Measurements from ENCODE around the gene DRC3. TPM values are rescaled to one million over a fixed set of nuclear protein-coding genes. Genes with fewer than 3 reads are reported as not detected.

The DRC3 gene
- total and polyA plus RNA-seq, 8 donors, result 2.1 to 19.3 (median 2.9) TPM

GRCh38 chr17:18055597-18055996 is 82.9 kb downstream of the DRC3 start:
- H3K9me3 ChIP-seq, result no peaks in the 10 kb centered on the region
- H3K4me1 ChIP-seq, result no peaks in the 10 kb centered on the region
- no peak overlapping the region for H3K27ac ChIP-seq
- ATAC-seq (no peak), DNase-seq (no peak), FAIRE-seq (no peak)
- WGBS, 2 donors, result 95 to 96% methylated on average over 6 of the region's 6 CpGs
- no peaks in the 10 kb centered on the region for H3K27me3 ChIP-seq
- no peak for TF ChIP-seq CTCF (IDR thresholded peaks at IDR 0.05)
- peaks cover 0 to 15% (median 3%) of the 10 kb centered on the region in 3 donors for H3K36me3 ChIP-seq
- intact Hi-C loops (cut with DNase I), result no loop called here
- H3K4me3 ChIP-seq, result no peak overlapping the region

GRCh38 chr17:18056214-18056613 is 83.6 kb downstream of the DRC3 start:
- Histone ChIP-seq H3K4me3 (no peak overlapping the region), H3K9me3 (no peaks in the 10 kb centered on the region), H3K36me3 (peaks cover 0 to 17% (median 6%) of the 10 kb centered on the region in 3 donors), H3K27ac (no peak overlapping the region), H3K27me3 (no peaks in the 10 kb centered on the region), H3K4me1 (no peaks in the 10 kb centered on the region)
- FAIRE-seq, result no peak
- no peak for ATAC-seq
- intact Hi-C loops (cut with DNase I), result no loop called here
- no peak for DNase-seq
- 81 to 94% methylated on average over 3 of the region's 3 CpGs for WGBS, 2 donors
- TF ChIP-seq CTCF (IDR thresholded peaks at IDR 0.05), result no peak

- no peak for FAIRE-seq
- Histone ChIP-seq H3K4me1 (no peaks in the 10 kb centered on the region), H3K27ac (no peak overlapping the region), H3K9me3 (no peaks in the 10 kb centered on the region), H3K36me3 (peaks cover 0 to 13% (median 6%) of the 10 kb centered on the region in 3 donors), H3K27me3 (no peaks in the 10 kb centered on the region), H3K4me3 (no peak overlapping the region)
- no peak for DNase-seq
- ATAC-seq, result no peak
- no peak for TF ChIP-seq CTCF (IDR thresholded peaks at IDR 0.05)
- 69 to 74% methylated on average over 5 of the region's 5 CpGs for WGBS, 2 donors
- intact Hi-C loops (cut with DNase I), result no loop called here
Observed at GRCh38 chr17:18059283-18059682, 86.6 kb downstream of the DRC3 start.

- FAIRE-seq (no peak), DNase-seq (no peak), ATAC-seq (no peak)
- Histone ChIP-seq H3K9me3 (no peaks in the 10 kb centered on the region), H3K4me1 (no peaks in the 10 kb centered on the region), H3K27me3 (no peaks in the 10 kb centered on the region), H3K27ac (no peak overlapping the region), H3K36me3 (peaks cover 0 to 21% (median 3%) of the 10 kb centered on the region in 3 donors), H3K4me3 (no peak overlapping the region)
- TF ChIP-seq CTCF (IDR thresholded peaks at IDR 0.05), result no peak
- intact Hi-C loops (cut with DNase I), result no loop called here
- 73 to 84% methylated on average over 2 of the region's 2 CpGs for WGBS, 2 donors
Observed at GRCh38 chr17:18064053-18064452, 91.4 kb downstream of the DRC3 start.

GRCh38 chr17:18065546-18065945 is 92.9 kb downstream of the DRC3 start:
- no peak overlapping the region for H3K4me3 ChIP-seq
- H3K27ac ChIP-seq, result no peak overlapping the region
- H3K9me3 ChIP-seq, result no peaks in the 10 kb centered on the region
- intact Hi-C loops (cut with DNase I), result no loop called here
- WGBS, 2 donors, result 93 to 94% methylated on average over 11 of the region's 11 CpGs
- H3K27me3 ChIP-seq, result no peaks in the 10 kb centered on the region
- H3K36me3 ChIP-seq, result peaks cover 0 to 21% (median 3%) of the 10 kb centered on the region in 3 donors
- no peak for FAIRE-seq
- no peak for TF ChIP-seq CTCF (IDR thresholded peaks at IDR 0.05)
- no peak for DNase-seq
- no peaks in the 10 kb centered on the region for H3K4me1 ChIP-seq
- ATAC-seq, result no peak

Other genes starting within 250 kb of the DRC3 start
- 10 to 100 TPM; 12.0 to 38.1 (median 24.3) TPM for gene SREBF1, start 135.9 kb upstream of the DRC3 start, total RNA-seq
- gene SREBF1, start 135.9 kb upstream of the DRC3 start, polyA plus RNA-seq, result 10 to 100 TPM; 67.3 to 77.5 TPM
- 10 to 100 TPM; 20.3 to 28.2 (median 22.2) TPM for gene TOM1L2, start 462 bp upstream of the DRC3 start, total RNA-seq
- gene TOM1L2, start 462 bp upstream of the DRC3 start, polyA plus RNA-seq, result 10 to 100 TPM; 21.7 to 26.2 TPM
- 10 to 100 TPM in 4 of 6 donors, 1 to 10 TPM in 2; 7.3 to 18.0 (median 11.4) TPM for gene ATPAF2, start 66.3 kb downstream of the DRC3 start, total RNA-seq
- 10 to 100 TPM; 15.9 to 18.4 TPM for gene ATPAF2, start 66.3 kb downstream of the DRC3 start, polyA plus RNA-seq
- 1 to 10 TPM; 5.2 to 9.6 (median 6.0) TPM for gene GID4, start 66.5 kb downstream of the DRC3 start, total RNA-seq
- 1 to 10 TPM; 2.7 to 3.1 TPM for gene GID4, start 66.5 kb downstream of the DRC3 start, polyA plus RNA-seq
- gene DRG2, start 115.1 kb downstream of the DRC3 start, total RNA-seq, result 10 to 100 TPM; 13.4 to 24.0 (median 16.5) TPM
- 10 to 100 TPM; 42.0 to 46.9 TPM for gene DRG2, start 115.1 kb downstream of the DRC3 start, polyA plus RNA-seq
- gene MYO15A, start 135.9 kb downstream of the DRC3 start, total RNA-seq, result 1 to 10 TPM in 1 of 6 donors, under 1 TPM in 5; 0.13 to 1.3 (median 0.69) TPM
- 1 to 10 TPM; 1.3 to 4.9 TPM for gene MYO15A, start 135.9 kb downstream of the DRC3 start, polyA plus RNA-seq
- gene ALKBH5, start 211.0 kb downstream of the DRC3 start, total RNA-seq, result 10 to 100 TPM; 32.6 to 49.6 (median 43.6) TPM
- gene ALKBH5, start 211.0 kb downstream of the DRC3 start, polyA plus RNA-seq, result 10 to 100 TPM; 14.2 to 30.5 TPM